Mucosa of gallbladder (tissue), 1 donor: ENCODE measurements around the gene TRAF5. TPM values are rescaled to one million over a fixed set of nuclear protein-coding genes. Genes with fewer than 3 reads are reported as not detected.

Experiments
- DNase-seq: peaks from one replicate; pipeline ENCODE4 v3.0.0-alpha.2; 2020; ENCODE audit warnings: low spot score
- total RNA-seq: library from RNA; stranded (reverse); gene quantifications from one replicate; pipeline ENCODE4 v1.2.1, GENCODE V29; 2021
- donor health status: DM: no; HTN: no; CAD: no.

Gene TRAF5
- total RNA-seq, 1 donor from 2014 or later = 18.5 TPM

DNA sequence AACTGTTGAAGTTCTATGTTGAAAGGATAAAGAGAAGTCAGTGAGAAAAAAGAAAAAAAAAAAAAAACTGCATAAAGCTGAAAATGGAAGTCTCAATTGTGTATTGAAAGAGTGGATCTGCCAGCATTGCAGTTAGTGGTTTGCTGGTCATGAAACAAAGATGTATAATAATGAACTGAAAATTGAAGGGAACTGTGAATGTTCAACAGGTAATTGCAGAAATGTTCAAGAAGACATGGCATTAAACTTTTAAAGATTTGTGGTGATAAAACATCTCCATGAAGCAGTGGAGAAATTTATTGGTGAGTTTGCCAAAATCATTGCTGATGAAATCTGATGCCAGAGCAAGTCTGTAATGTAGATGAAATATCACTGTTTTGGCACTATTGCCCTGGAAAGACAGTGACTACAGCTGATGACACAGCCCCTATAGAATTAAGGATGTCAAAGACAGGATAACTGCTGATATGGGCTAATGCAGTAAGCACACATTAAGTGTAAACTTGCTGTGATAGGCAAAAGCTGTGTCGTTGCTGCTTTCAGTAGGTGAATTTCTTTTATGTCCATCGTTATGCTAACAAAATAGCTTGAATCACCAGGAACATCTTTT lies 94.3 kb downstream of the TRAF5 start:
- DNase-seq = no peak

DNA sequence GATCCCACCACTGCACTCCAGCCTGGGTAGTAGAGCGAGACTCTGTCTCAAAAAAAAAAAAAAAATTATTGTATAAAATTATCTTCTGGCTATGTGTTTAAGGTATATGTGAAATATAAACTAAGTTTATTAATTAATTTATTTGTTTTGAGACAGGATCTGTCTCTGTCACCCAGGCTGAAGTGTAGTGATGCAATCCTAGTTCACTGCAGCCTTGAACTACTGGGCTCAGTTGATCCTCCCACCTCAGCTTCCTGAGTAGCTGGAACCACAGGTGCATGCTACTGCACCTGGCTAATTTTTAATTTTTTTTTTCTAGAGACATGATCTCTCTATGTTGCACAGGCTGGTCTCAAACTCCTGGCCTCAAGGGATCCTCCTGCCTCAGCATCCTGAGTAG lies 97.4 kb downstream of the TRAF5 start:
- DNase-seq = no peak

Other genes starting within 250 kb of the TRAF5 start
- gene KCNH1, start 192.7 kb upstream of the TRAF5 start, total RNA-seq = 1.4 TPM
- gene RCOR3, start 67.5 kb upstream of the TRAF5 start, total RNA-seq = 42.1 TPM
- 0.17 TPM for gene RD3, start 165.3 kb downstream of the TRAF5 start, total RNA-seq